Epithelial cell of esophagus (primary cell): ENCODE results near the gene TTC7B.
"Not testable (repeated sequence)": the region's sequence is repeated elsewhere in the genome, so short reads cannot be mapped to it uniquely, and the experiment has no call there.

Experiments used
- DNase-seq: peaks from one replicate; pipeline ENCODE4 v3.0.0; 2010; ENCODE audit warnings: low read depth
- H3K4me3 ChIP-seq: 2 replicates; pipeline ENCODE4 v1.5.1; 2011; ENCODE audit warnings: mild to moderate bottlenecking, low read length, control low read depth
- TF ChIP-seq, protein P1 (sequence below): IDR thresholded peaks from 2 replicates; pipeline ENCODE4 v1.5.1; 2011; ENCODE audit warnings: low read depth, mild to moderate bottlenecking, low read length, control low read depth, inconsistent platforms; ENCODE audit not compliant: insufficient read depth; ENCODE audit errors: missing control alignments

The TTC7B gene

DNA sequence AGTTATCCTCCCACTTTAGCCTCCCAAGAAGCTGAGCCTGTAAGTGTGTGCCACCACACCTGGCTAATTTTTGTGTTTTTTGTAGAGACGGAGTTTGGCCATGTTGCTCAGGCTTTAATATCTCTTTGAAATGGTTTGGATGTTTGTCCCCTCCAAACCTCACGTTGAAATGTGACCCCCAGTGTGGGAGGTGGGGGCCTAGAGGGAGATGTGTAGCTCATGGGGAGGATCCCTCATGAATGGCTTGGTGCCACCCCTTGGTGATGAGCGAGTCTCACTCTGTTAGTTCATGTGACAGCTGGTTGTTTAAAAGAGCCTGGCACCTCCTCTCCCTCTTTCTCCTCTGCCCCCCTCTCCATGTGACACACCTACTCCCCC is 23.6 kb upstream of the TTC7B start:
- DNase-seq, result no peak
- no peak overlapping the region for H3K4me3 ChIP-seq
- TF ChIP-seq, protein P1, sequence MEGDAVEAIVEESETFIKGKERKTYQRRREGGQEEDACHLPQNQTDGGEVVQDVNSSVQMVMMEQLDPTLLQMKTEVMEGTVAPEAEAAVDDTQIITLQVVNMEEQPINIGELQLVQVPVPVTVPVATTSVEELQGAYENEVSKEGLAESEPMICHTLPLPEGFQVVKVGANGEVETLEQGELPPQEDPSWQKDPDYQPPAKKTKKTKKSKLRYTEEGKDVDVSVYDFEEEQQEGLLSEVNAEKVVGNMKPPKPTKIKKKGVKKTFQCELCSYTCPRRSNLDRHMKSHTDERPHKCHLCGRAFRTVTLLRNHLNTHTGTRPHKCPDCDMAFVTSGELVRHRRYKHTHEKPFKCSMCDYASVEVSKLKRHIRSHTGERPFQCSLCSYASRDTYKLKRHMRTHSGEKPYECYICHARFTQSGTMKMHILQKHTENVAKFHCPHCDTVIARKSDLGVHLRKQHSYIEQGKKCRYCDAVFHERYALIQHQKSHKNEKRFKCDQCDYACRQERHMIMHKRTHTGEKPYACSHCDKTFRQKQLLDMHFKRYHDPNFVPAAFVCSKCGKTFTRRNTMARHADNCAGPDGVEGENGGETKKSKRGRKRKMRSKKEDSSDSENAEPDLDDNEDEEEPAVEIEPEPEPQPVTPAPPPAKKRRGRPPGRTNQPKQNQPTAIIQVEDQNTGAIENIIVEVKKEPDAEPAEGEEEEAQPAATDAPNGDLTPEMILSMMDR, result no peak

DNA sequence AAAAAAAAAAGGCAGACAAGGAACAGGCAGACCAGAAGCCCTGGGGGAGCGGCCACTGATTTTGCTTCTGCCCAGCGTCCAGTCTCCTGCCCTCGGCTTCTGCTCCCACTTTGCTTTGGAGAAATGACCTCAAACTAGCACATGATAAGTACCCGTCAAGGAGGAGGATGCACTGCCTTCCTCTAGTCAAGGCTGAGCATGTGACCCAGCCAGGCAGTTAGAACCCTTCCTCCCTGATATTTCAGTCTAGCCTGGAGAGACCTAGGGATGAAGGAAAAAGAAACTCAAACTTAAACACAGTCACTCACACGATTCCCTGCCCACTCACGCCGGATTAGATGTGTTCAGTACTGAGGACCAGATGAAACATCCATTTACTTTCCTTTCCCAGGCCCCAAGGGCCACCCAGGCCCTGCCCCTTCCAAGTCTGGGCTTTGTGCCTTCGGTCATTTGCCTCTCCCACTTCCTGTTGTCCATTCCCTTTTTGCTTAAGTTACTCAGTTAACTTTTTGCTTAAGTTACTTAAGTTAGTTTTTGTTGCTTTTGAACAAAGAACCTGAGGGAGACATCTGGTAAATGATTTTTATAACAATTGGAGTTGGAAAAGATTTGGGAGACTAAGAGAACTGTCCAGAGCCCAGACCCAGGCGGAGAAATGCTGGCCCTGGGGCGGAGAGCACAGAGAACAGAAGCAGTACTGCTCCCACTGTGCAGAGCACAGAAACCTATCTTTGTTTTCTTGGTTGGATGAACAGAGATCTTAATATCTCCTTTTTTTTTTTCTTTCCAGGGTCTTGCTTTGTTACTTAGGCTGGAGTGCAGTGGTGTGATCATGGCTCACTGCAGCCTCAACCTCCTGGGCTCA is 23.0 kb upstream of the TTC7B start:
- DNase-seq, result no peak
- TF ChIP-seq, protein P1, result no peak
- H3K4me3 ChIP-seq, result no peak overlapping the region

DNA sequence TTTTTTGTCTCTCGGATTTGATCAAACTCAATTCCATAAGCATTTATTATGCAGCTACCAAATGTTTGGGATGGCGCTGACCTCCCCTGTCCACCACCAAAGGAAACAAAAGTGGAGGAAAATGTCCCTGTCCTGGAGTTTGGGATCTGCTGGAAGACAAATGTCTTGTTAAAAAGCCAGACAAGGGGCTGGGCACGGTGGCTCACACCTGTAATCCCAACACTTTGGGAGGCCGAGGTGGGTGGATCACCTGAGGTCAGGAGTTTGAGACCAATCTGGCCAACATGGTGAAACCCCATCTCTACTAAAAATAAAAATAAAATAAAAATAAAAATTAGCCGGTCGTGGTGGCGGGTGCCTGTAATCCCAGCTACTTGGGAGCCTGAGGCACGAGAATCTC is 22.3 kb upstream of the TTC7B start:
- not testable (repeated sequence) for H3K4me3 ChIP-seq, DNase-seq

DNA sequence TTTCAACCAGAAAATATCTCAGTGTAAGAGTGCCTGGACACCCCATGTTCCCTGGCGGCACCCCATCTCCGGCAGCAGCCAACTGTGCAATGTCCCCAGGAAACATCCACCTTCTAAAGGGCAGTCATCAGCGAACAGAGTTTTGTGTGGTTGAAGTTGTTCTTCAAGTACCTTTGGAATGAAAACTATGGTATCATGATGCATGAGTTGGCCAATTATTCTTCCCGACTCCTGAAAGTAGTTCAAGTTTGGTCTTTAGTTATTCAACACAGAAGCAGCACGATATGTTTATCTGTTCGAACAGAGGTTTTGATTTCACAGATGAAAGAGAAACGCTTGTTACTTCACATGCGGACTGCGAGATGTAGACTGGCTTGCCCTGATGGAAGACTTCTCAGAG is 21.1 kb upstream of the TTC7B start:
- DNase-seq, result no peak

DNA sequence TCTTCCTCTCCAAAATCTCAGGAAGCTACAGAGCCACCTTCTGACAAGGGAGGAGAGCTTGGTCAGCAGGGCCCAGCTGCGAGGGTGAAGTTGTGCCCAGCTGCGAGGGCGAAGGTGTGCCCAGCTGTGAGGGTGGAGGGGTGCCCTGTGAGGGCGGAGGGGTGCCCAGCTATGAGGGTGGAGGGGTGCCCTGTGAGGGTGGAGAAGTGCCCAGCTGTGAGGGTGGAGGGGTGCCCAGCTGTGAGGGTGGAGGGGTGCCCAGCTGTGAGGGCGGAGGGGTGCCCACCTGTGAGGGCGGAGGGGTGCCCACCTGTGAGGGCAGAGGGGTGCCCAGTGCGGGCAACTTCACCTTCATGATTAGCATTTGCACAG is 20.4 kb upstream of the TTC7B start:
- TF ChIP-seq, protein P1, result no peak
- H3K4me3 ChIP-seq, result no peak overlapping the region
- DNase-seq, result no peak

More for the DNA sequence above, 21.1 kb upstream of the TTC7B start:
- no peak overlapping the region for H3K4me3 ChIP-seq
- TF ChIP-seq, protein P1, result no peak

DNA sequence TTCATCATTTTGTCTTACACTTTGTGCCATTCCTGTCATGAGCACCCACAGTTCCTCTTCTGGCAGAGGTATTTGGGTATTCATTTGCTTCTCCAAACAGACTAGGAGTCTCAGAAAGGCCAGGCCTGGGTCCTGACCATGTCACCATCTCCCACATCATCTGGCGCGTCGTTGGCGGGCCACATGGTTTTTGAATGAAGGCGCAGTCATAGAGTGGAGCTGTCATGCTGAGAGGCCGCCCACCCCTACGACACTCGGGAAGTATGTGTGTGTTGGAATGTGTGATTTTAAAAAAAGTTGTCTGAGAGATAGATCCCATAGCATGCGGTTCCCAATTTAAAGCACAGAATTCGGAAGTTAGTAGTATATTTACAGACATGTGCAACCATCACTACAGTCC is 15.6 kb upstream of the TTC7B start:
- no peak overlapping the region for H3K4me3 ChIP-seq
- TF ChIP-seq, protein P1, result no peak
- no peak for DNase-seq

DNA sequence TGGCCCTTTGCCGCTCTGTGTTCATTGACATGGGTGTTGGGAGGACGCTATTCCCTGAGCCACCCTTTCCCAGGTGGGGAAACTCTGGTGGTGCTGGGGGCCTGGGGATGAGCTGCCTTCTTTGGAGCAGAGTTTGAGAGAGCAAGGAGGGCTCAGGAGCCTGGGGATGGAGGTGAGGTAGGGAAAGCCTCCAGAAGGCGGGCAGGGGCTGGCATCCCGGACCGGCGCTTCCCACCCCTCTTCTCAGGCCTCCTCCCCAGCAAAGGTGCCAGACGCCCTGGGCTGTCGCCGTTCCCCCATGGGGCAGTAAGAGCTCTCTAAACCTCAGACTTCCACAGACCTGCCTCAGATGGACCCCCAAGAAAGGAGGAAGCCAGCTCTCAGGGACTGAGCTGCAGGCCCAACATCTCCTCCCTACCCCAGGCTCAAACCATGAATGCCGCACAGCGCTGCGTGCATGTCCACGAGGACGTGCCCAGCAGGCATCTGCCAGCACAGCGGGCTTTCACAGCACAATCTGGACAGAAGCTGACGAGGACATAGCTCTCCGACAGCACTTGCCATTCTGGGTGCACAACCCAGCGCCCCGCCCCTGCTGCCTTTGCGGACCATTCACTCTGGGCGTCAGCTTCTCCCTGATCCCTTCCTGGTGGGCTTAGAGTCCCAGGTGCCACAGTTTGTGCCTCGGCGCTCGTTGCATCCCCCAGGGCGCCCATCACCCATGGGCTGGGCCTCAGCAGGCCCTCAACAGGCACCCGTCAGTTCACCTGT is 14.9 kb upstream of the TTC7B start:
- TF ChIP-seq, protein P1, result no peak
- no peak for DNase-seq
- no peak overlapping the region for H3K4me3 ChIP-seq
